Stimulated activated CD4-positive, alpha-beta T cell treated with anti-CD3 and anti-CD28 coated beads, Interleukin-1b, Interleukin-23, amount 100 ng/mL, for 1 hour (primary cell): Measurements from ENCODE around the gene CFAP77.

Experiments used
- DNase-seq, 2 donors: peaks; one replicate each; pipeline ENCODE4 v3.0.0-alpha.2; 2020; ENCODE audit warnings: low read depth in 2 of 2

The CFAP77 gene

GRCh38 chr9:132408521-132408920 is 1.5 kb upstream of the CFAP77 start:
- DNase-seq, result no peak

- DNase-seq, result no peak
Observed at GRCh38 chr9:132410642-132411041, 631 bp downstream of the CFAP77 start.

DNA sequence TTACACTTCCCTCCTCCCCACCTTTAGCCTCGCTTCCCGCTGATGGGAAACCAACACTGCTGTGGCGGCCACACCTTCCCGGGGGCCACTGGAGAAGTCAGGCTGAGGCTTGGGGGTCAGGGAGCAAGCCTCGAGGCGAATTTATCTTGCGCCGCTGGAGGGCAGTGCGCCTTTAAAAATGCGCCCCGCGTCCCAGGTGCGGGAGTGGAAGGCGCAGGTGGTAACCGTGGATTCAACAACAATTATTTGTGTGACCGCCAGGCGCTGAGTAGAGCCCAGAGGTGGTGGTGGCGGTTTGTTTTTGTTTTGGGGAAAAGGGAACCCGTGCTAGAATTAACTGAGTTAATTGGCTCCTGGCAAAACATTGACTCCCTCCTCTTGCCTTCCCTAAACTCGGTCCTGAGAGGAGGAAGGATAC is 1.1 kb downstream of the CFAP77 start:
- DNase-seq, result peak; percentile 29 to 36

GRCh38 chr9:132412089-132412488 is 2.1 kb downstream of the CFAP77 start:
- no peak for DNase-seq

GRCh38 chr9:132413926-132414325 is 3.9 kb downstream of the CFAP77 start:
- DNase-seq, result no peak

DNA sequence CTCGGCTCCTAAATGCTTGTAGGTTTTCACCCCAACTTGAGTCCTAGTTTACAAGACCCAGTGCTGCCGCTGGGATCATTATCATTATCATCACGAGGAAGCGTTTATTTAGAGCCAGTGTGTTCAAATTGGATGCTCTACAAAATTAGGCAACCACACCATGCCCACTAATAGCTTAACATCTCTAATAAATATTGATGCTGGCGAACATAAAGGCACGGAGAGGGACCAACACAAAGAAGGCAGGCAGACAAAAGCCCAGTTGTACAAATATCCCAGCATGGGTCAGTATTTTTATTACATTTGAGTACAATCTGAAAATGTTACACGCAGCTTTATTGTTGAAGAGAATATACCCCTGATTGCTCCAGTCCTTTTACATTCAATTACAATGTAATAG is 4.7 kb downstream of the CFAP77 start:
- DNase-seq, result no peak

GRCh38 chr9:132415181-132415580 is 5.2 kb downstream of the CFAP77 start:
- DNase-seq, result no peak

DNA sequence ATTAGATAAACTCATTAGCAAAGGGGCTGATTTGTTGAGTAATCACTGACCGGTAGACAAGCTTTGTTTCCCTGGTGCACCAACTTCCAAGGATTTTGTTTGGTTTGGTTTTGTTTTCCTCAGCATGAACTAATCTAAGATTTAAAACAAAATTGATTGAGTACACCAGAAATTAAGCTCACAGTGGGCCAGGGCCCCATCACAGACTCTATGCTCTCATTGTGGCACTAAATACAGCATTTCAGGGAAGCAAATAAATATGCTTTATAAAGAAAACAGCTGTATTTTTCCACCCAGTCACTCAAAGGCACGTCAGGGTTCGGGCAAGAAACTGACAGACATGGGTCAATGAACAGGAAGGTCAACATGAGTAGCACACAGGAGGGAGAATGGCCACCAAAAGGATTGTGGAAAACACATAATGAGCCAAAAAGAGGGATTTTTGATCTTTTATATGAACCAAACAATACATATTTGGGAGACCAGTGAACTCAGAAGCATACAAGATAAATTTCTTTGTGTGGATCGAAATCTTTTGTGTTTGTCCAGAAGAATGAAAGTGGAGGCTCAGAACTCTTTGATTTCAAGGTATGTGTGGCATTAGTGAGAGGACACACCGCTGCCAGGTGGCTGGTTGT is 8.8 kb downstream of the CFAP77 start:
- no peak for DNase-seq

DNA sequence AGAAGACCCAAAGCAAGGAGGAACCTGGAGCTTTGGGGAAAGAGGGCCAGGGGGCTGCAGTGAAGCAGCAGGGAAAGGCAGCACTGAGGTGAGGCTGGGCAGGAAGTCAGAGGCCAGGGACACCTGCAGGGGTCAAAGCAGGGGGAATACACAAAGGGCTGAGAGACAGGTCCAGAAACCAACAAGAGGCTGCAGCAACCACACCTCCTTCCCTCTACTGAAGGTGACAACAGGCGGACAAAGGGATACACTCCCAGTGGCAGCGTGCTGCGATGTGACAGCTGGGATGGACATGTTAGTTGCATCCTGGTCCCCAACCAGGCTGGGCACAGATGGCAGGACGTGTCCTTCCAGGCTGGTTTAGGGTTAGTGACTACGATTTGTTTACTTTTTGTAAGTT is 12.6 kb downstream of the CFAP77 start:
- no peak for DNase-seq

- no peak for DNase-seq
Observed at GRCh38 chr9:132423503-132423902, 13.5 kb downstream of the CFAP77 start.

- no peak for DNase-seq
Observed at GRCh38 chr9:132424857-132425674, 15.1 kb downstream of the CFAP77 start.

DNA sequence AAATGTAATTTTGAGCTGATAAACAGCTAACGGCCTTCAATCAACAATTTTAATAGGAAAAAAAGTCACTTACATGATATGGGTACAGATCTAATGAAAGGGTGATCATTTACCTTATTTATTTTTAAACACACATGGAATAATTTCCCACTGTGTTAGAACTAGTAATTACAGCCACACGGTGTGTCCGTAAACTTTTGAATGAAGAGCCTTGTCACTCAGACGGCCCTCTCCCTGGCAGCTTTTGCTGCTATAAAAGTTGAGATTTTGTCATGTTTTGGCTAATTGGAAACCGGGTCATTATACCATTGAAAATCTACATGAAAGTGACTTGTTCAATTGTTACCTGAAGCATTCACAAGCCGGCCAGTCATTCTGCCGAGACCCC is 15.7 kb downstream of the CFAP77 start:
- no peak for DNase-seq

- DNase-seq, result no peak
Observed at GRCh38 chr9:132426639-132427414, 16.8 kb downstream of the CFAP77 start.

- DNase-seq, result no peak
Observed at GRCh38 chr9:132430998-132431397, 21.0 kb downstream of the CFAP77 start.

DNA sequence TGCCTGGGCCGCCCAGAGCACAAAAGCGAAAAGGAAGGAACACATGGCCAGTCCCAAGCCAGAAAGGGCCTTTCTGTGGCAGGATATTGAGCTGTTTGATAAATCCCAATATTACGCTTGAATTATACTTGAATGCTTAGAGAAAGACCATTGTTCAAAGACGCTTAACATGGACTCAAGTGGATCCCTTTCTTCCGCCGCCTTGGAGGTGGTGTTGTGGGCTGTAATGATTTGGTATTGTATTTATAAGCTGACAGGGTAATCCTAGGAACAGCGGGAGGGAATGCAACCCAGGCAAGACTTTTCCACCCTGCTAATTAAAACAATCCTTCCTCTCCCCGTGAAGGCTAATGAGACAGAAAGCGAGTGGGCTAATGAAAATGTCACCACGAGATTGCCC is 24.9 kb downstream of the CFAP77 start:
- no peak for DNase-seq

- no peak for DNase-seq
Observed at GRCh38 chr9:132439153-132439552, 29.1 kb downstream of the CFAP77 start.

- DNase-seq, result no peak
Observed at GRCh38 chr9:132440735-132441134, 30.7 kb downstream of the CFAP77 start.

- DNase-seq, result no peak
Observed at GRCh38 chr9:132441404-132441803, 31.4 kb downstream of the CFAP77 start.

GRCh38 chr9:132443951-132444607 is 34.1 kb downstream of the CFAP77 start:
- no peak for DNase-seq

DNA sequence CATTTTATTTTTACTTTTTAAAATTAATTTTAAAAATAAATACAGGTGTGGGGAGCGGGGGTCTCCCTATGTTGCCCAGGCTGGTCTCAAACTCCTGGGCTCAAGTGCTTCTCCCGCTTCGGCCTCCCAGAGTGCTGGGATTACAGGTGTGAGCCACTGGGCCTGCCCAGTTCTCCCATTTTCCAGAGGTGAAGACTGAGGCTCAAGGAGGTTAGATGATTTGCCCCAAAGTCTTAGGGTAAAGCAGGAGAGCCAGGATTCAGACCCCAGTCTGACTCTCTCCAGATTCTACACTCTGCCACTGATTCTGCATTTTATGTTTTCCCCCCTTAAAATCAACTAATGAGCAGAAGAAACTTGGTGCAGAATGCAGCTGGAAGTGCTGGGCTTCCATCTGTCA is 36.9 kb downstream of the CFAP77 start:
- DNase-seq, result no peak

- DNase-seq, result no peak
Observed at GRCh38 chr9:132447346-132447745, 37.3 kb downstream of the CFAP77 start.

DNA sequence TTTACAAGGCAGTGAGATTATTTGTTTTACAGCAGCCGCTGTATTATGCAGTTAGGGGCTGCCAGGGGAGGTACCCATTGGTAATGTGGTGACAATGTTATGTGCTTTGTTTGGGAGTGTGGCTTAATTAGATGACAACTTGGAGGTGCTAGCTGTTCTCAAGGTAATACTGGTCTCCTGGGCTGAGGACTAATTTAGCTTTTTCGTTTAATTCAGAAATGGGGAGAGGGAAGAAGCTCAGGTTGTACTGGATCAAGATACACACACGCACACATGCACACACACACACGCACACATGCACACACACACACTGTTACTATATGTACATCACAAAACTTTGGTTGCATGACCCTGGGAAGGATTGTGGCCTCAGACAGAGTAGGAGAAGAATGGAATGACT is 37.9 kb downstream of the CFAP77 start:
- DNase-seq, result no peak
